PC-3 (cell line): Measurements from ENCODE around the gene VWA2. TPM values are rescaled to one million over a fixed set of nuclear protein-coding genes. Genes with fewer than 3 reads are reported as not detected.

Experiments
- ATAC-seq: fragments of 200-7000 bp; cut with Tn5 transposase; 2 replicates; pipeline ENCODE4 v1.9.1; 2020; ENCODE audit warnings: mild to moderate bottlenecking, moderate library complexity
- BruUV-seq: library from RNA; stranded (reverse); fragments of 400-500 nt; replicated peaks from 2 replicates; lab custom pipeline; 2021; lab: Mats Ljungman, UMichigan
- CTCF ChIA-PET: fragments of 300-600 bp; sonication (Branson Sonifier 250); formaldehyde crosslinking; loops from one replicate; lab custom pipeline; 2022; ENCODE audit warnings: antibody characterized with exemption; lab: Charles Lee
- POLR2A ChIA-PET: fragments of 300-600 bp; sonication (Branson Sonifier 250); formaldehyde crosslinking; loops from one replicate; lab custom pipeline; 2022; ENCODE audit warnings: antibody characterized with exemption; ENCODE audit not compliant: unreplicated experiment; lab: Charles Lee
- DNase-seq: peaks from one replicate; pipeline ENCODE4 v3.0.0-alpha.2; 2015
- H2AFZ ChIP-seq: fragments of 300-600 bp; sonication (generic); 2 replicates; pipeline ENCODE4 v1.6.0; 2016; ENCODE audit warnings: antibody characterized with exemption, low read length
- H3F3A ChIP-seq: fragments of 300-600 bp; sonication (generic); one replicate; pipeline ENCODE4 v1.6.0; 2017; ENCODE audit warnings: antibody characterized with exemption, low read length, control low read depth, mild to moderate bottlenecking; ENCODE audit not compliant: unreplicated experiment
- H3K27ac ChIP-seq: fragments of 300-600 bp; sonication (generic); 2 replicates; pipeline ENCODE4 v1.5.1; 2016; ENCODE audit warnings: mild to moderate bottlenecking, low read length
- H3K27me3 ChIP-seq: fragments of 300-600 bp; sonication (generic); 2 replicates; pipeline ENCODE4 v1.6.1; 2016; ENCODE audit warnings: low read length, mixed read lengths
- H3K36me3 ChIP-seq: fragments of 300-600 bp; sonication (generic); 2 replicates; pipeline ENCODE4 v1.6.1; 2016; ENCODE audit warnings: low read depth, mixed run types, low read length, mixed read lengths
- H3K4me1 ChIP-seq: fragments of 300-600 bp; sonication (generic); 2 replicates; pipeline ENCODE4 v1.5.1; 2016; ENCODE audit warnings: low read length; ENCODE audit not compliant: insufficient read depth
- H3K4me2 ChIP-seq: fragments of 300-600 bp; sonication (generic); 2 replicates; pipeline ENCODE4 v1.6.0; 2016; ENCODE audit warnings: low read length
- H3K4me3 ChIP-seq: fragments of 300-600 bp; sonication (generic); 2 replicates; pipeline ENCODE4 v1.5.1; 2016; ENCODE audit warnings: mild to moderate bottlenecking, low read length, mixed read lengths
- H3K79me2 ChIP-seq: fragments of 300-600 bp; sonication (generic); 2 replicates; pipeline ENCODE4 v1.6.1; 2017; ENCODE audit warnings: low read length, mixed read lengths
- H3K9ac ChIP-seq: fragments of 300-600 bp; sonication (generic); 2 replicates; pipeline ENCODE4 v1.6.0; 2016; ENCODE audit warnings: mild to moderate bottlenecking, low read length
- H3K9me2 ChIP-seq: fragments of 300-600 bp; sonication (generic); replicated peaks from 2 replicates; pipeline ENCODE4 v1.6.1; 2016; ENCODE audit warnings: mixed run types, low read length, mixed read lengths
- H3K9me3 ChIP-seq: fragments of 300-600 bp; sonication (generic); 2 replicates; pipeline ENCODE4 v1.6.1; 2016; ENCODE audit warnings: low read length, mixed read lengths
- H4K20me1 ChIP-seq: fragments of 300-600 bp; sonication (generic); 2 replicates; pipeline ENCODE4 v1.6.1; 2016; ENCODE audit warnings: low read length, mixed read lengths
- EZH2 ChIP-seq: fragments of 300-600 bp; sonication (generic); IDR thresholded peaks from one replicate; pipeline ENCODE4 v1.6.1; 2017; ENCODE audit warnings: antibody characterized with exemption, mild to moderate bottlenecking, low read length; ENCODE audit not compliant: unreplicated experiment
- EZH2phosphoT487 ChIP-seq: fragments of 300-600 bp; sonication (generic); IDR thresholded peaks from 2 replicates; pipeline ENCODE4 v1.6.1; 2018; ENCODE audit warnings: mild to moderate bottlenecking, antibody characterized with exemption, low read length, borderline replicate concordance
- intact Hi-C: fragments of 100-400 bp; cut with micrococcal nuclease; formaldehyde crosslinking; loops from 2 replicates; pipeline ENCODE4 v1.9.0; 2023
- total RNA-seq: library from RNA; depleted of rRNA; stranded (reverse); fragments of >200 nt; gene quantifications from 2 replicates; pipeline ENCODE4 v1.2.3, GENCODE V29; 2014
- TF ChIP-seq, protein P1 (sequence below): fragments of 300-600 bp; sonication (generic); conservative IDR thresholded peaks from 2 replicates; pipeline ENCODE4 v1.5.1; 2017; ENCODE audit warnings: antibody characterized with exemption, low read depth, mild to moderate bottlenecking, low read length

VWA2 gene
- total RNA-seq, 1 experiment from 2014 or later = not detected

GRCh38 chr10:114232561-114233176, 6.4 kb upstream of the VWA2 start:
- no peak overlapping the region for H3K27ac ChIP-seq
- no peaks in the 10 kb centered on the region for H3K9me2 ChIP-seq
- no peaks in the 10 kb centered on the region for H4K20me1 ChIP-seq
- ChIA-PET POLR2A (interaction anchor here (0.7 kb wide), 1 partner anchor 10 kb away, joined by 15 read pairs; no protein-coding TSS in a partner anchor), CTCF (no interaction called here)
- no peaks in the 10 kb centered on the region for H3K79me2 ChIP-seq
- H2AFZ ChIP-seq = no peak overlapping the region
- H3K4me3 ChIP-seq = no peak overlapping the region
- no peaks in the 10 kb centered on the region for H3K4me1 ChIP-seq
- H3K9ac ChIP-seq = no peak overlapping the region
- intact Hi-C loops = no loop called here
- no peaks in the 10 kb centered on the region for H3F3A ChIP-seq
- H3K27me3 ChIP-seq = peaks cover 84% of the 10 kb centered on the region
- no peak for TF ChIP-seq EZH2phosphoT487
- TF ChIP-seq, protein P1, sequence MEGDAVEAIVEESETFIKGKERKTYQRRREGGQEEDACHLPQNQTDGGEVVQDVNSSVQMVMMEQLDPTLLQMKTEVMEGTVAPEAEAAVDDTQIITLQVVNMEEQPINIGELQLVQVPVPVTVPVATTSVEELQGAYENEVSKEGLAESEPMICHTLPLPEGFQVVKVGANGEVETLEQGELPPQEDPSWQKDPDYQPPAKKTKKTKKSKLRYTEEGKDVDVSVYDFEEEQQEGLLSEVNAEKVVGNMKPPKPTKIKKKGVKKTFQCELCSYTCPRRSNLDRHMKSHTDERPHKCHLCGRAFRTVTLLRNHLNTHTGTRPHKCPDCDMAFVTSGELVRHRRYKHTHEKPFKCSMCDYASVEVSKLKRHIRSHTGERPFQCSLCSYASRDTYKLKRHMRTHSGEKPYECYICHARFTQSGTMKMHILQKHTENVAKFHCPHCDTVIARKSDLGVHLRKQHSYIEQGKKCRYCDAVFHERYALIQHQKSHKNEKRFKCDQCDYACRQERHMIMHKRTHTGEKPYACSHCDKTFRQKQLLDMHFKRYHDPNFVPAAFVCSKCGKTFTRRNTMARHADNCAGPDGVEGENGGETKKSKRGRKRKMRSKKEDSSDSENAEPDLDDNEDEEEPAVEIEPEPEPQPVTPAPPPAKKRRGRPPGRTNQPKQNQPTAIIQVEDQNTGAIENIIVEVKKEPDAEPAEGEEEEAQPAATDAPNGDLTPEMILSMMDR = no peak
- no peak for TF ChIP-seq EZH2
- H3K36me3 ChIP-seq = no peaks in the 10 kb centered on the region
- H3K9me3 ChIP-seq = no peaks in the 10 kb centered on the region
- DNase-seq (no peak), ATAC-seq (no peak)
- no TSS peak for BruUV-seq
- no peak overlapping the region for H3K4me2 ChIP-seq

DNA sequence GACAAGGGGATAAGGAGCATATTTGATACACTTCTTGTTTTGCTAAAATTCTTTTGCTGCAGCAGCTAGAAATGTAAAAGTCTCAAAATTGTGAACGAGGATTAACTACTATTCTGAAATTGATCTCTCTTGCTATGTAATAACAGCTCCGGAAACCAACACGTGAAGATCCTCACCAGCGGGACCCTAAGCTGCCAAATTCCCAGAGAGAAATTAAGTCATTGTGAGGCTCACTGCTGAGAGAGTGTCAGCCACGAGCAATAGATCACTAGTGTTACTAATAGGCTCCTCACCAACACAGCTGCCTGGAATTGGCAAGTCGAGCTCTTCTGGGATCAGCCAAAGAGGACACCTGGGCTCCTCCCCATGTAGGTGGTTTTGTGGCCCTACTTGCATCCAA, 5.6 kb upstream of the VWA2 start:
- ChIA-PET POLR2A (no interaction called here), CTCF (no interaction called here)
- Histone ChIP-seq H3K4me2 (no peak overlapping the region), H3K27ac (no peak overlapping the region), H3K9me3 (no peaks in the 10 kb centered on the region), H3K9me2 (no peaks in the 10 kb centered on the region), H3K9ac (no peak overlapping the region), H3K79me2 (no peaks in the 10 kb centered on the region), H3K36me3 (no peaks in the 10 kb centered on the region), H3K4me3 (no peak overlapping the region), H2AFZ (no peak overlapping the region), H3F3A (no peaks in the 10 kb centered on the region), H3K4me1 (no peaks in the 10 kb centered on the region), H3K27me3 (peaks cover 83% of the 10 kb centered on the region), H4K20me1 (no peaks in the 10 kb centered on the region)
- ATAC-seq (no peak), DNase-seq (no peak)
- intact Hi-C loops = no loop called here
- TF ChIP-seq EZH2phosphoT487 (no peak), EZH2 (no peak)
- TF ChIP-seq, protein P1 = no peak
- no TSS peak for BruUV-seq

GRCh38 chr10:114234132-114234531, 4.9 kb upstream of the VWA2 start:
- BruUV-seq = no TSS peak
- ChIA-PET POLR2A (no interaction called here), CTCF (no interaction called here)
- ATAC-seq (no peak), DNase-seq (no peak)
- Histone ChIP-seq H3K4me3 (no peak overlapping the region), H3K27ac (no peak overlapping the region), H3K9me2 (no peaks in the 10 kb centered on the region), H3K9me3 (no peaks in the 10 kb centered on the region), H2AFZ (no peak overlapping the region), H3K4me2 (no peak overlapping the region), H3K9ac (no peak overlapping the region), H4K20me1 (no peaks in the 10 kb centered on the region), H3K27me3 (peaks cover 83% of the 10 kb centered on the region), H3K79me2 (no peaks in the 10 kb centered on the region), H3K36me3 (no peaks in the 10 kb centered on the region), H3F3A (no peaks in the 10 kb centered on the region), H3K4me1 (no peaks in the 10 kb centered on the region)
- intact Hi-C loops = no loop called here
- TF ChIP-seq, protein P1 = no peak
- TF ChIP-seq EZH2 = no peak
- no peak for TF ChIP-seq EZH2phosphoT487
